Right lobe of liver (tissue), 6 donors: ENCODE results near the gene UNC93A. TPM values are rescaled to one million over a fixed set of nuclear protein-coding genes. Genes with fewer than 3 reads are reported as not detected.
"Not testable (repeated sequence)": the region's sequence is repeated elsewhere in the genome, so short reads cannot be mapped to it uniquely, and the experiment has no call there.

Experiments
- ATAC-seq, 4 donors: fragments of 200-7000 bp; cut with Tn5 transposase; one replicate each; pipeline ENCODE4 v1.9.1; 2020; ENCODE audit warnings: mild to moderate bottlenecking in 4 of 4, moderate library complexity in 4 of 4
- DNase-seq, 3 donors: peaks; one replicate each; pipeline ENCODE4 v3.0.0-alpha.2; 2020
- H3K27ac ChIP-seq, 3 donors: fragments of 200-600 bp; one replicate each; pipeline ENCODE4 v1.8.0; 2022
- H3K27me3 ChIP-seq, 2 donors: fragments of 200-600 bp; one replicate each; pipeline ENCODE4 v1.8.0; 2022
- H3K36me3 ChIP-seq, 4 donors: fragments of 200-600 bp; sonication (generic) in 1 of 4; one replicate each; pipeline versions ENCODE4 v1.5.1 to v1.8.0; 2017 to 2022; ENCODE audit warnings: control low read depth in 1 of 4
- H3K4me1 ChIP-seq, 4 donors: fragments of 200-600 bp; sonication (generic) in 1 of 4; one replicate each; pipeline versions ENCODE4 v1.5.1 to v1.8.0; 2017 to 2022; ENCODE audit warnings: control low read depth in 1 of 4
- H3K4me3 ChIP-seq, 3 donors: fragments of 200-600 bp; one replicate each; pipeline ENCODE4 v1.8.0; 2022
- H3K9me3 ChIP-seq, 4 donors: fragments of 200-600 bp; sonication (generic) in 1 of 4; one replicate each; pipeline versions ENCODE4 v1.5.1 to v1.8.0; 2017 to 2022; ENCODE audit warnings: control low read depth in 1 of 4
- CTCF ChIP-seq, 4 donors: fragments of 200-600 bp in 3 of 4; fragments of 450-650 bp in 1 of 4; IDR thresholded peaks; one replicate each; pipeline versions ENCODE4 v1.5.1 to v1.8.0; 2016 to 2022; ENCODE audit warnings: antibody characterized with exemption in 4 of 4, mild to moderate bottlenecking in 2 of 4
- POLR2A ChIP-seq: fragments of 450-650 bp; IDR thresholded peaks from one replicate; pipeline ENCODE4 v1.6.1; 2017; ENCODE audit warnings: antibody characterized with exemption, mild to moderate bottlenecking
- WGBS: methylation state at CpG from one replicate; pipeline ENCODE4 v1.1.6; 2018; ENCODE audit warnings: low coverage, low lambda C conversion rate; ENCODE audit not compliant: insufficient coverage; ENCODE audit errors: missing lambda C conversion rate; 5-methylcytosine and 5-hydroxymethylcytosine counted together
- intact Hi-C, 2 donors: fragments of 100-400 bp; cut with DNase I; formaldehyde crosslinking; loops; one replicate each; pipeline versions ENCODE4 v1.11.2 to v1.14.1; 2022
- long read RNA-seq: library from polyadenylated mRNA; unstranded; transcript quantifications from one replicate; pipeline ENCODE4 v2.0.0, GENCODE V29; 2019
- total RNA-seq, 6 experiments: library from RNA; depleted of rRNA in 2 of 6; stranded (reverse); fragments of >200 nt in 2 of 6; fragmentation: NEBNext Ultra II Directional in 3 of 6; extraction: Animal tissue kit (Norgen Biotek cat#: 25700) in 3 of 6; gene quantifications; one replicate each; pipeline versions ENCODE4 v1.1.0 to v1.2.4, GENCODE V29; 2016 to 2023
- donor health status: DM: no; HTN: yes; CAD: no.
- donor health status: DM: no; HTN: no; CAD: no.
- donor health status: DM: no; HTN: no; CAD: no.
- donor health status: DM: no; HTN: yes; CAD: no.
- donor health status: DM: no; HTN: yes; CAD: no.

Gene UNC93A
- total RNA-seq, result 10 to 100 TPM in 1 of 6 experiments, 1 to 10 TPM in 5; 1.4 to 15.8 (median 4.9) TPM
- long read RNA-seq, partial matches to known transcripts, result 0 of 1 reads
- long read RNA-seq, other reads (novel, unspliced or antisense), result 0 of 1 reads

- intact Hi-C loops, result no loop called here
- 31% methylated on average over 7 of the region's 7 CpGs for WGBS
Observed at GRCh38 chr6:167290786-167291622, at the start of gene UNC93A. Gene UNC93A, plus strand, starts transcription at chr6:167291315. Its CDS starts 175 bp downstream, at chr6:167291490.

DNA sequence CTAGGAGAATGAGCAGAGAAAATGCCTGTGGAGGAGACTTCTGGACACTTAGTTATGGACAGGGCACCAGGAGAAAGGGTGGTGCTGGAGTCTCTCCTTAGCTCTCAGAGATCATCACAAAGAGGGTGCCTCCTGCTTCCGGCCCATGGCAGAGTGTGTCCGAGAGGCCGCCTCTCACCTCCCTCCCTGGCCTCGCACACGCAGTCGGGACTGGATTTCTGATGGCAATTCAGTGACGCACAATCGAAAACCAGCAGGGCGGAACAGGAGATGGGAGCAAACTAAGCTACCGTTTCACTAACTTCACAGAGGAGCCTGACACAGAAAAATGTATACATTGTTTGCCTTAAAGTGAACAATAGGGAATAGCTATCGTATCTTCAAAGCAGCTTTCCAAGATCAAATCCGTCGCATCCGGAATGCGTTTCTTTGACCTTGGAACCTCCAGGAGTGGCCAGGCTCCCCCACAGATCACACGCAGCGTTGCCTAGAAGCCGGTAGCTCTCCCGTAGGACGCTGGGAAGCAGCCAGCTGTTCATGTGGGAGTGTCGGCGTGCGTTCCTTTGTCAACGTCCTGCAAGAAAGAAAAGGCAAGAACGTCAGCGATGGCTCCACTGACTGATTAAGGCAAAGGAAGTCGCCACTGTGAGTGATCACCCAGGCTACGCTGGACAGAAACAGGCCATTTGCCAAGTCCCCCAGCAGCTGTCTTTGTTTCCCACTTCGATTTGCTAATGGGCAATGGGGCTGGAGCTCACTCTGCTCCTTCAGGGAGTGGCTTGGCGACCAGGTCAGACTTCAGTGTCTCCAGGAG, 49.6 kb upstream of the UNC93A start:
- H3K36me3 ChIP-seq, H3K27ac ChIP-seq, H3K27me3 ChIP-seq, DNase-seq, H3K9me3 ChIP-seq, H3K4me3 ChIP-seq, intact Hi-C loops: not testable (repeated sequence)
- ATAC-seq, result peak; percentile 30 to 61 (median 51)
- WGBS, result 60% methylated on average over 2 of the region's 30 CpGs
- H3K4me1 ChIP-seq, result peaks cover 0 to 16% (median 0%) of the 10 kb centered on the region in 4 donors

More at GRCh38 chr6:167290786-167291622, at the start of gene UNC93A:
- TF ChIP-seq CTCF (IDR thresholded peaks at IDR 0.05) (no peak), POLR2A (no peak)
- Histone ChIP-seq H3K4me1 (peaks cover 0 to 22% (median 5%) of the 10 kb centered on the region in 4 donors), H3K27ac (peak within 1 kb of the TSS in 2 of 3 donors; percentile 22 to 48), H3K9me3 (no peaks in the 10 kb centered on the region), H3K4me3 (peak within 1 kb of the TSS in 1 of 3 donors; percentile 18), H3K36me3 (no peaks in the 10 kb centered on the region), H3K27me3 (no peaks in the 10 kb centered on the region)
- ATAC-seq (peak; percentile 41 to 66 (median 52)), DNase-seq (no peak)

GRCh38 chr6:167242135-167242506, 49.0 kb upstream of the UNC93A start:
- H3K27ac ChIP-seq, intact Hi-C loops, H3K36me3 ChIP-seq, ATAC-seq, DNase-seq, H3K27me3 ChIP-seq, H3K9me3 ChIP-seq, H3K4me3 ChIP-seq: not testable (repeated sequence)
- 67% methylated on average over 1 of the region's 7 CpGs for WGBS
- H3K4me1 ChIP-seq, result peaks cover 0 to 16% (median 0%) of the 10 kb centered on the region in 4 donors

DNA sequence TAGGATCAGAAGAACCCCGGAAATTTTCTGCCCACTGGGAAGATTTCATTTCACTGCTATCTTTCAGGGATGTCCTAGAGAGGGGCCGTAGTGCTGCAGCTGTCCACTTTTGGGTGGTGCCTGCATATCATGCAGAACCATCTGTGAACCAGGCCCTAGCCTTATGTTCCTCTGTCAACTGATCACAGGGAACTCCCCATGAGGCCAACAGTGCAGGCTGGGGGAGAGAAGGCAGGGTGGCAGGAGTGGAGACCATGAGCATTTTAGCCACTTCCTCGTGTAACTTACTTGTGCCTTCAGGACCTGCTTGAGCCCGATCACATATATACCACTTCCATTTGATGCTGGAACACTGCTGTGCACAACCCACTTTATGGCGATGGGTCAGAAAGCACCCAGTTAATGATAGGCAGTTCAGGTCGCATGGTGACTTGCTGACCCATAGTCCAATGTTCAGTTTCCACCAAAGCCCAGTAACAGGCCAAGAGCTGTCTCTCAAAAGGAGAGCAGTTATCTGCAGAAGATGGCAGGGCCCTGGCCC, 48.5 kb upstream of the UNC93A start:
- 64% methylated on average over 4 of the region's 6 CpGs for WGBS

DNA sequence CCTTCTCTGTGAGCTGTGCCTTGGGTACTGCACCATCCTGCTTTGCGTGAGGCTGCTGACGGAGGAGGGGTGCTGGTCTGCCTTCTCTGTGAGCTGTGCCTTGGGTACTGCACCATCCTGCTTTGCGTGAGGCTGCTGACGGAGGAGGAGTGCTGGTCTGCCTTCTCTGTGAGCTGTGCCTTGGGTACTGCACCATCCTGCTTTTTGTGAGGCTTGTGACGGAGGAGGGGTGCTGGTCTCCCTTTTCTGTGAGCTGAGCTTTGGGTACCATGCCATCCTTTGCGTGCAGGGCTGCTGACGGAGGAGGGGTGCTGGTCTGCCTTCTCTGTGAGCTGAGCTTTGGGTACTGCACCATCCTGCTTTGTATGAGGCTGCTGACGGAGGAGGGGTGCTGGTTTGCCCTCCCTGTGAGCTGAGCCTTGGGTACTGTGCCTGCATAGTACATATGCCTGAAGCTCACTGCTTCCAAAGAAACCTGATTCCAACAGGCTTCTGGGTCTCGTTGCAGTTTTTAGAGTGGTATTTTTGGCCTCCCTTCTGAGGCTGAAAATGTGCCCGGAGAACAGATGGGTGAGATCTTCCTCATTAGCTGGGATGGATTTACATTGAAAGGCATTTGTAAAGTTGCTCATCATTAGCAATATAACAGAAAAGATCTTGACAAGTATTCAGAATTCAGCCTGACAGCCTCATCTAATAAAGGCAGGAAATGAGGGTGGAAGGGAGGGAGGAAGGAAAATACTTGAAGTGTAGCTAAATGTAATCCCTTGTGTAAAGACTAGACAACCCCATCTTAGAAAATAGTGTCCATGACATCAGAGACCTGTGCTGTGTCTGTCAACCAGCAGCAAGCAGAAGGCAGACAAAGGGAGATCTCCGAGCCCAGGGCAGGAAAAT, 46.8 kb upstream of the UNC93A start:
- Histone ChIP-seq H3K4me1 (no peaks in the 10 kb centered on the region), H3K9me3 (no peaks in the 10 kb centered on the region), H3K27me3 (no peaks in the 10 kb centered on the region), H3K36me3 (no peaks in the 10 kb centered on the region), H3K4me3 (no peak overlapping the region), H3K27ac (no peak overlapping the region)
- ATAC-seq (no peak), DNase-seq (no peak)
- 66% methylated on average over 3 of the region's 11 CpGs for WGBS
- intact Hi-C loops, result no loop called here
- TF ChIP-seq CTCF (IDR thresholded peaks at IDR 0.05) (no peak), POLR2A (no peak)

More for the DNA sequence above, 48.5 kb upstream of the UNC93A start:
- peaks cover 0 to 15% (median 0%) of the 10 kb centered on the region in 4 donors for H3K4me1 ChIP-seq
- intact Hi-C loops, ATAC-seq, H3K4me3 ChIP-seq, H3K9me3 ChIP-seq, H3K27me3 ChIP-seq, H3K27ac ChIP-seq, H3K36me3 ChIP-seq, DNase-seq: not testable (repeated sequence)
